HG02588 (cell line): ENCODE results near the gene CYTH1.
"Not testable (repeated sequence)": the region's sequence is repeated elsewhere in the genome, so short reads cannot be mapped to it uniquely, and the experiment has no call there.

Source experiments
- ATAC-seq: cut with Tn5 transposase; IDR thresholded peaks from one replicate; pipeline ENCODE4 v1.9.1; 2021; ENCODE audit warnings: mild to moderate bottlenecking, moderate library complexity; ENCODE audit not compliant: unreplicated experiment

Gene CYTH1

DNA sequence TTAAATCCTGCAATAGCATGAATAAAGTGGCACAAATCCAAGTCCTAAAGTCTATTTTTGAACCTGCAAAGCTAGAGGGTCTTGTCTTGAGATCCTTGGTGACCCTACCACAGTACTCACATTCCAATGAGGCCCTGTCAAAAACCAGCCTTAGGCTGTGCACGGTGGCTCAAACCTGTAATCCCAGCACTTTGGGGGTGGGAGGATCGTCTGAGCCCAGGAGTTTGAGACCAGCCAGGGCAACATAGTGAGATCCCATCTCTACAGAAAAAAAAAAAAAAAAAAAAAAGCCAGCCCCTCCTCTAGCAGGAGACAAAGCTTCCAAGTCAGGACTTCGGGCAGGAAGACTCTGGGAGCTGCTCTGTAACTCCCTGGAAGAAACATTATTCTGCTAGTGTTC lies 16.3 kb downstream of the CYTH1 start:
- no peak for ATAC-seq

DNA sequence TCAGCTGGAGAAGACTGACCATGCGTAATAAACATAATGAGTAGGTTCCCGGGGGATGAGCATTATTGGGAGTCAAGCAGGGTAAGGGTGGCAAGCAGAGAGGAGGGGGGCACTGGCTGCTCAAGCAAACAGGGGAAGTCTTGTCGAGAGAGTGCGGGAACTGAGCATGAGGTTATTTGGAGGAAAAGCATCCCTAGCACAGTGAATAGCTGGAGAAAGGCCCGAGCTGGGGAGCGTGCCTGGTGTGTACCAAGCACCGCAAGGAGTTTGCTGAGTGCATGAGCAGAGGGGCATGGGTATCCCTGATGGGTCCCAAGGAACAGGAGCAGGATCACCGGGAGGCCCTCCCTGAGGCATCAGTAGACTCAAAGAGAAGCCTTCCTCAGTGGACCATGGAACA lies 17.2 kb downstream of the CYTH1 start:
- ATAC-seq: no peak

DNA sequence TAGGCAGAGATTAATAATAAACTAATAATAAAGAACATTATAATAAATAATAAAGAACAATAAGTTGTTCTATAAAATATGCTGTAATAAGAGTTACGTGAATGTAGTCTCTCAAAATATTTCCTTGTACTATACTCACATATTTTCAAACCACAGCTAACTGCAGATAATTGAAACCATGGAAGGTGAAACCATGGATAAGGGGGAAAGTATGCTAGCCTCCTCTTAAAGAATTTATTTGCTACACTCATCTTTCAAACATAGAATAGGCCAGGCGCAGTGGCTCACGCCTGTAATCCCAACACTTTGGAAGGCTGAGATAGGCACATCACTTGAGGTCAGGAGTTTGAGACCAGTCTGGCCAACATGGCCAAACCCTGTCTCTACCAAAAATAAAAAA lies 18.5 kb downstream of the CYTH1 start:
- ATAC-seq: no peak

DNA sequence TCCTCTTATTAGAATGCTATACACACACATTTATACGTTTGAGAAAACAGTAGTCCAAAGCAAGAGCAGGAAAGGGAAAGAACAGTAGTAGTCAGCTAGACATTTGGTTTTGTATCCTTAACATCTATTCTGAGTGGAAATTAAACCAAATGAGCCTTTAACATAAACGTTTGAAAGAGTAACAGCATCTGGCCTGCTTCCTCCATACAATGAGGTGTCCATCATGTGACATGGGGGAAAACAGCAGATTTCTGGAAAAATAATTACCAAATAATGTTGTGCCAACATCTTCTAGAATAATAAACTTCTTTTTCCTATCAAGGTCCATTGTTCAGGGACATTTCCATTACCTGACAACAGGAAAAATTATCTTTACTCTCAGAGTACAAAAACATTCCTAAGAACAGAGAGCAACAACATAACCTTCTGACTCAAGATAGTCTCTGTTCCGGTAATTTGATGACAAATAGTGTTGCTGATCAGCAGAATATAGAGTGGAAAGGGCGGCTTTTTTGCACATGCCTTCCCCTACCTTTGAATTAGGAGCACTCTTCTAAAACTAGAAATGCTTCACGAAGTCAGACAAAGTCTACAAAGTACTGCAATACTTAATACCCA lies 20.2 kb downstream of the CYTH1 start:
- ATAC-seq: no peak

DNA sequence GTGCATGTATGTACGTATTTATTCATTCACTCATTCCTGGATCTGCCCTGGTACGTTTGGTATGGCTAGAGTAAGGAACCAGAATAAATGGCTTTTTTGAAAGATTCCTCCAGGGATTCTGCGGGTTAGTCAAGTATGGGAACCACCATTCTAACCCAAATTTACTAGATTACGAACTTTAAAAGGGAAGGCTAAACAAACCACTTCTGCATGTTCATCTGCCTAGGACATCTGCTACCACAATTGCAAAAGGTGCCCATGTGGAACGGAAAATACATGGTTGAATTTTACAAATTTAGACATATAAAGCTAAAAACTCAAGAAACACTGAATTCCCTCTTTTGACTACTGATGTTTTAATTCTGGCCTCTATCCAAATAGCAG lies 22.1 kb downstream of the CYTH1 start:
- ATAC-seq: no peak

DNA sequence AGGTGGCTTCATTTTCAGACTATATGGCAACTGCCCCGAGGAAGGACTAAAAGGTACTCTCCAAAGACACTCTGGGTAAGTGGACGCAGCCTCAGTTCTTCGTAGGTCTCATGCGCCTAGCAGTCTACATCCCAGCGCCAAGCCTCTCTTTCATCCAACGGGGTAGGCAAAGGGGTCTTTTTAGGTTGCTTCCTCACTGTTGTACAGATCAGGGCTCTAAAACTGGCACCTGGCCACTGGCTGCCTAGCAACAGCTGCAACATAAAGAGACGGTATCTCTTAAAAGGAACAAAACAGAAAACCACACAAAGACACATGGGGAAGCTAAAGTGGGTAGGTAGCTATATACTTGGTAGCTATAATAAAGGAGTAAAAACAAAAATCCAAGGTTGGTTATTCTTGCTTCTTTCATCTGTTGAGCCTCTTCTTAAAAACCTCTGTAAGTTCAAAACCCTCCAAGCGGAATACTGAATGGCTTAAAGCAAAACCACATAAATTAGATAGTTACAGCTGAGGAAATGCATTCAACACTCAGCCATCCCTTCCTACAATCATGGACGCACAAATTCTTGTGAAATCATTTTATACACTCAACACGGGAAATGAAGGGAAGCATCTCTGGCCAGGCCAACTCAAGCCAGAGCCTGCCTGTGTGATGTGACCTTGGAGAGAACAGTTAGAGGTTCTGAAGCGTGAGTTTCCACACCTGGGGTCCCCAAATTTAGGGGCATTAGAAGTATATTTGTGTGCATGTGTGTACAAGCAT lies 22.7 kb downstream of the CYTH1 start:
- ATAC-seq: no peak

DNA sequence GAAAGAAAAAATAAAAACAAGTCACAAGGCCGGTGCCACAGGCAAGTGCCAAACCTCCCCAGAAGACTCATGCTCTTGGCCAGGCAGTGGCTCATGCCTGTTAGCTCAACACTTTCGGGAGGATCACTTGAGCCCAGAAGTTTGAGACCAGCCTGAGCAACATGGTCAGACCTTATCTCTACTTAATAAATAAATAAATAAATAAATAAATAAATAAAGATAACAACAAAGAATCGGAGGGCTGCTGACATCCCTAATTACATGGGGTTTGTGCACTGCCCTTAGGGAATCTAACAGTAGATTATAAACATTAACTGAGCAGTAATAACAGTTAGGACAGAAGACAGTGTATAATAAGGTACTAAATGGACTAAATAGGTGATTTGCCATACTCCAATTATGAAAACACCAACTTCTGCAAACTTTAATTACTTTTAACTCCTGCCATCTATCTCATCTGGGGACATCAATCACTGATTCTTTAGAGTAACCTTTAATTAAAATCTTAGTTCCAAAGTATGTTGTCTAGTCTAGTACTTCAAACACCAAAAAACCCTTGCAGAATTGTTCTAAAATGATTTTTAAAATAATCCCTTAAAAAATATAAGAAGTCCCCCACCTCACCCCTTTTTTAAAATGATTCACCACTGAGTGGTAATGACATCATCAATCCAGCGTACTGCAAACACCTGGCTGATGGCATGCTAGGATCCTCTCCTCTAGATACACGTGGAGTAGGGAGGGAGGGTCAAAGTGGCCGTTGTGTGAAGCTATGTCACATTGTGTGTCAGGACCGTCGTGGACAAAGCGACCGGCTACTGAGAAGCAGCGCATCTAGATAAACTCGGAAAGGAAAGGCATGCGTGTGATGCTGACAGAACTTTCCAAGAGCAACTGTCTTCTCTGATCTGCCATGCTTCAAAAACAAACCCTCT lies 28.5 kb downstream of the CYTH1 start:
- ATAC-seq: no peak

DNA sequence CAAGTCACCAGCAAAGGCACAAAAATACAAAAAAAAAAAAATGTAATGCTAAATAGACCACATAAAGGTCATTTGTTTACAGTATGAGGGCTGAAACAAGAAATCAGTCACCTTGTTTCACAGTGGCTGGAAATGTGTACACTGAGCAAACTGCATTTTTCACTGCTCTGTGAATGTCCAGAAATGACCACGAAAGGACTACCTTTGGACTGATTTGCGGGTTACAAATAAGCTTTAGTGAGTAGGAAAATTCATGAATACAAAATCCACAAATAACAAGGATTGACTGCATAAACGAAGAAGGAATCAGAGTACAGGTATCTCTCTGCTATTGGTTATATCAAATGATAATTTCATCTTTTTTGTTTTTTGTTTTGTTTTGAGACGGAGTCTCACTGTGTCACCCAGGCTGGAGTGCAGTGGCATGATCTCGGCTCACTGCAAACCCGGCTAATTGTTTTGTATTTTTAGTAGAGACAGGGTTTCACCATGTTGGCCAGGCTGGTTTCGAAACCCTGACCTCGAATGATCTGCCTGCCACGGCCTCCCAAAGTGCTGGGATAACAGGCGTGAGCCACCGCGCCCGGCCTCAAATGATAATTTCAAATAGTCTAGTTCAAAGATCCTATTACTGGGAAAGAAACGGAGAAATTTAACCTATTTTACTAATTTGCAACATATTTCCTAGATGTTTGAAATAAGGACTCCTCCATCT lies 30.5 kb downstream of the CYTH1 start:
- no peak for ATAC-seq

DNA sequence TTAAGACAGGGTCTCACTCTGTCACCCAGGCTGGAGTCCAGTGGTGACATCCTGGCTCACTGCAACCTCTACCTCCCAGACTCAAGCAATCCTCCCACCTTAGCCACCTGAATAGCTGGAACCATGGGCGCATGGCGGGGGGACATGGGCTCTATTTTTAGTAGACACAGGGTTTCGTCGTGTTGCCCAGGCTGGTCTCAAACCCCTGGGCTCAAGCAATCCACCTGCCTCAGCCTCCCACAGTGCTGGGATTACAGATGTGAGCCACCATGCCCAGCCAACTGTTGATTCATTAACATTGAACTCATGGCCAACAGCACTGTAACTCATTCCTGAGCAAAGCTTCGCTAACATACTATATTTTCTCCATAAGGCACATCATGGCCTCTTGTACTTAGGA lies 31.1 kb downstream of the CYTH1 start:
- not testable (repeated sequence) for ATAC-seq

DNA sequence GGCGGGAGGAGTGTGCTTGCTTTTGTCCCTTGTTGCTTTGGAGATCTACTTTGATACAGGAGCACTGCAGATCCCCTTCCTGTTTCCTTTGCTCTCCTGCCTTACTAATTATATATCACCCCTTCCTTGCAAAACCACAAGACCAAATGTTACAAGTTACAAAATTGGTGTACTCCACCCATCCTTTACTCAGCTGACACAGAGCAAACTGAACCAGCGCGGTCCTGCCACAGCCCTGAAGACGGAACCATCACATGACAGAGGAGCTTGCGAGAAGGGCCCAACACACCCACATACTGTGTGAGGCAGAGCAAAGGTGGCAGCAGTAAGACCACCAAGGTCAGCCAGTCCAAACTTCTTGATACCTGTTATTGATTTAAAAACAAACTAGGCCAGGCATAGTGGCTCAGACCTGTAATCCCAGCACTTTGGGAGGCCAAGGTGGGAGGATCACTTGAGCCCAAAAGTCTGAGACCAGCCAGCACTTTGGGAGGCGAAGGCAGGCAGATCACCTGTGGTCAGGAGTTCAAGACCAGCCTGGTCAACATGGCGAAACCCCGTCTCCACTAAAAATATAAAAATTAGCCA lies 33.2 kb downstream of the CYTH1 start:
- peak; percentile 40 for ATAC-seq

DNA sequence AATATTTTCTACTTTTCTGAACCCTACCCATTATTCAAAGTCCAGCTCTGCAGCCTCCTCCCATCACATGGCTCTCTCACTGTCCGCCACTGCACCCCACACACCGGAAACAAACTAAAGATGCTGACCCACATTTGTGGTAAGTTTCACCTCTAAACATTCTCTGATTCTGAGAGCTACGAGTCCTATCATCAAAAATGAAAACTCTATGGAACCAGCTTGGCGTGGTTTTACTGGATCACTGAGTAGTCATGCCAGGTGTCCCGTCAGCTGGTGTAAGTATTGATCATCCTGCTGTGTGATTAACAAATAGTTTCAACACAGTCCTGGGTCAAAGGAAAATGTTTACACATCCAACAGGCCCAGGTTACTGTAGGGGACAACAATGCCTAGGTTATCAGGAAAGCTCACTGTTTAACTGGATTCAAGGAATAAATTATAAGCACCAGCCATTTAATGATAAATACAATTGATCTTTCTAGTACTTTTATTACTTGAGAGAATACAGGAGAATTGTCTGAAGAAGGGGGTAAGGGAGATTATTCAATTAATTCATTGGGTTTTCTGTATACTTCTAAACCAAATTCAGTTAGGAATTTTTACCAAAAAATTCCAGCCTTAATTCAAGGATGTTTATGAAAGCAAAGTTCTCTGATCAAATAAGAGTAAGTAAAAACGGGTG lies 33.9 kb downstream of the CYTH1 start:
- ATAC-seq: no peak

DNA sequence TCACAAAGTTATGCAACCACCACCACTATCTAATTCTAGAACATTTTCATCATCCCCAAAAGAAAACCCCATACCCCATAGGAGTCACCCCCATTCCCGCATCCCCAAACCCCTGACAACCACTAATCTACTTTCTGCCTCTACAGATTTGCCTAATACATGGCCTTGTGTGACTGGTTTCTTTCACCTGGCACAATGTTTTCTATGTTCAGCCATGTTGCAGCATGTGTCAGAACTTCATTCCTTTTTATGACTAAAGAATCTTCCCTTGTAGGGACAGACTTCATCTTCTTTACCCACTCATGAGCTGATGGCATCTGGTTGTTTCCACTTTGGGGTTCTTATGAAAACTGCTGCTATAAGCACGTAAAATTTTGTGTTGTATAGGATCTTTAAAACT lies 34.6 kb downstream of the CYTH1 start:
- ATAC-seq: no peak

DNA sequence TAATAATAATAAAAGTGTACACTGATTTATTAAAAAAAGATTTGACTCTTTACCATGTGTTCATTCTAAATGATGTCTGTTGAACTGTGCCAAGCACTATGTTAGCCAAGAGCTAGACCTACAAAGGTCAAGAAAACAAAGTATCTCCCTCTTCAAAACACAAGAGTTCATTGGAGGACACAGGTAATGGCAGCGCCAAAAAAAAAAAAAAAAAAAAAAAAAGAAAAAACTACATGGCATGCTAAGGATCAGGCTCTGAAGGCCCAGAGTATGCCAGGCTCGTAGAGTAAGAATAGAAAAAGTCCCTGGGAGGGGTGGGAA lies 35.2 kb downstream of the CYTH1 start:
- no peak for ATAC-seq

DNA sequence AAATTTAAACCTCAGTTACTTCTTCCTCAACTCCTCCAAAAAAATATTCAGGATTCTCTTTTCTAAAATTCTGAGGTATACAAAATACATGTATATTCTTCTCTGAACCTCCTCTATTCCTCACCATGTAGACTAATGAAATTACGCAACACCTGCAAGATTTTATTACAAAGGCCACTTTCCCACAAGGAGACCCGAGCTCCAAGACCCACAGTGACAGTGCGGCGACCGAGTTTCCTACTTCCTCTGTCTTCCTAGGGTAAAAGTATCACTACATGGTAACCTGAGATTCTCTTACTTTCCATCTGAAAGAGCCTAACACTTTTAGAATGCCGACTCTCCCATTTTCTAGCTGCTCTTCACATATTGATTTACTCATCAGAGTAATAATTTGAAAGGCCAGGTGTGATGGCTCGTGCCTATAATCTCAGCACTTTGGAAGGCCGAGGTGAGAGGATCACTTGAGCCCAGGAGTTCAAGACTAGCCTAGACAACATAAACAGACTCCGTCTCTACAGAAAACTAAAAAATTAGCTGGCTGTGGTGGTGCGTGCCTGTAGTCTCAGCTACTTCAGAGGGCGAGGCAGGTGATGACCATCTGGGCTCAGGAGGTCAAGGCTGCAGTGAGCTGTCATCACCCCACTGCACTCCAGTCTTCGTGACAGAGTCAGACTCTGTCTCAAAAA lies 35.7 kb downstream of the CYTH1 start:
- ATAC-seq: no peak

DNA sequence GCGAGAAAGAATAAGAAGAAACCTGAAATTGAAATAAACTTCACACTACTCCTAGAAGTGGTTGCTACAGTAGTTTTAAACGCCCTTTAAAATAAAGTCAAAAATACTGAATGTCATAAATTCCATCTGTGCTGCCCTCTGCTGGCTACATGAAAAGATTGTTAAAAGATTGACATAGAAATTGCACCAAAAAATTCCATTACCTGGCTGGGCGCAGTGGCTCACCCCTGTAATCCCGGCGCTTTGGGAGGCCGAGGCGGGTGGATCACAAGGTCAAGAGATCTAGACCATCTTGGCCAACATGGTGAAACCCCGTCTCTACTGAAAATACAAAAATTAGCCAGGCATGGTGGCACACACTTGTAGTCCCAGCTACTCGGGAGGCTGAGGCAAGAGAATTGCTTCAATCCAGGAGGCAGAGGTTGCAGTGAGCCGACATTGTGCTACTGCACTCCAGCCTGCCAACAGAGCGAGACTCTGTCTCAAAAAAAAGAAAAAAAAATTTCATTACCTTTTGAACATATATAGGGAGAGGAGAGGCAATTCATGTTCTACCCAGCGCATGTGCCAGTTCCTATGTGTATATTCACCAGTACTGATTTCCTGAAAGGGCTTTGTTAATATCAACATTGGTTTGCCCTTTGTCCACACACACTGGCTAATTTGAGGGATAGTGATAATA lies 36.5 kb downstream of the CYTH1 start:
- ATAC-seq: no peak

DNA sequence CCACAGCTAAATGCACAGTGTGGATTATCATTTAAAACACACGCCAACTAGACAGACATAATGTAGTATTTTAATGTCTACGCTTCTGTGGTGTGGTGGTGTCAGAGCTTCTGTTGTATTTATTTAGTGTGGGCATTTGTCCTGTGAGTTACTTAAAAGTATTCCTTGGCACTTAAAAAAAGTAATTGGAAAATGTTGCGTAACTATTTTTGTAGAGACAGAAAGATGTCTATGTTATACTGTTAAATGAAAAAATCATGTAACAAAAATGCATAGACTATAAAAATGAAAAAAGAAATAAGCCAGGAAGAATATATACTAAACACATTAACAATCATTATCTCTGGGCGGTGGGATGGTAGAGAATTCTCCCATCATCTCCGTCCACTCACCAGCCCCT lies 39.2 kb downstream of the CYTH1 start:
- no peak for ATAC-seq

DNA sequence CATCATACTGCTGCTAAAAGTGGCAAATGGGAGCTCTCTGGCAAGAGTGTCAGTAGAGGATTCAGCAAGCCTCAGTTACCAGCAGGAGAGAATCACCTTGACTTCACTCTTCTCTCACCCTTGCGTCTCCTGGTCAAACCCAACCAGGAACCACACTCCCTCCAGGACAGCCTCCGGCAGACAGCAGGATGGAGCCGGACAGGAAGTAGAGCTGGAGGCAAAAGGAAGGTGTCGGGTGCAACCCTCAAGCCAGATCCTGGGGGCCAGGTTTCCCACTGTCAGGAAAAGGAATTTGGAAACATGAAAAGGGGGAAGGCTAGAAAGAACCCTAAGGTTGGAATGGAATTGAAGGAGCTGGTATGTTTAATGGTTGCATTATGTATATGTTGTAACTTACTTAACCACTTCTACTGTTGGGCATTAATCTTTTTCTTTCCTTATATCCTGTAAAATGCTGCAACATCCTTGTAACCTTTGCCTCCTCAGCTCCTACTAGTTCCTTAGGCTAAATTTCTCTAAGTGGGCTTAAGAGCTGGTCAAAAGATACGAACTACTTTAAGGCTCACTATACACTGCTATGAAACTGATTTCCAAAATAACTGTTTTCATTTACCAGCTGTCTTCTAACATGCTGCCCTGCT lies 40.3 kb downstream of the CYTH1 start:
- no peak for ATAC-seq

DNA sequence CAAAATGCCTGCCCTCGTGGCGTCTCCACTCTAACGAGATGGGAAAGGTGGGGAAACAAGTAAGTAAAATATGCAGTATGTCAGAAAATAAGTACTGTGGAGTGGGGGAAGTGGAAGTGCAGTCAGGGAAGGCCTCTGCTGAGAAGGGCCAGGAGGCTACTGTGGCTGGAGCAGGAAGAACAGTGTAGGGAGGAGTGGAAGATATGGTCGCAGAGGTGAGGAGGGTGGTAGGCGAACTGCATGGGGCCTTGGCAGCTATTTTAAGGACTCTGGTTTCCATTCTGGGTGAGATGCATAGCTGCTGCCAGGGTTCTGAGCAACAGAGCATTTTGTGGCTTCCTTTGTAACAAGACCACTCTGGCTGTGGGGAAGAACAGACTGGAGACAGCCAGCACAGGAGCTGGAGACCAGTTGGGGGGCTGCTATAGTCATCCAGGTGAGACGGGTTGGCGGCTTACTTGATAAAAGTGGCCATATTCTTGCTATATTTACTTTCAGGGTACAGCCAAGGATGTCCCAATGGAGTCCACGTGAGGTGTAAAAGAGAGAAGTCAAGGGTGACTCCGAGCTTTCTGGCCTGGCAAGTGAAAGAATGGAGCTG lies 42.6 kb downstream of the CYTH1 start:
- no peak for ATAC-seq
